ENCODE data around the gene NRXN3. TPM values are rescaled to one million over a fixed set of nuclear protein-coding genes. Genes with fewer than 3 reads are reported as not detected.

Gene NRXN3
- total RNA-seq, 1 experiment from 2014 or later, result not detected

GRCh38 chr14:78445275-78445674 lies 275.1 kb downstream of the NRXN3 start:
- CTCF ChIA-PET, result no interaction called here

GRCh38 chr14:78446807-78447206 lies 276.6 kb downstream of the NRXN3 start:
- Mint-ChIP-seq H3K4me1 (ENCODE audit: low read depth, unreplicated experiment) (no peaks in the 10 kb centered on the region), H3K4me3 (ENCODE audit: low read depth, unreplicated experiment) (no peak overlapping the region), H3K27me3 (ENCODE audit: unreplicated experiment) (peaks cover 29% of the 10 kb centered on the region), H3K9me3 (ENCODE audit: low read depth, unreplicated experiment) (no peaks in the 10 kb centered on the region), H3K36me3 (ENCODE audit: insufficient read depth, unreplicated experiment) (no peaks in the 10 kb centered on the region), H3K27ac (ENCODE audit: unreplicated experiment) (no peak overlapping the region)
- no peak for TF ChIP-seq CTCF (IDR thresholded peaks at IDR 0.05; ENCODE audit: unreplicated experiment)
- DNase-seq, result no peak
- intact Hi-C loops (cut with micrococcal nuclease; ENCODE audit: unreplicated experiment), result loop anchor here (2.0 to 5.0 kb wide), 2 partner anchors 120 to 150 kb away; no protein-coding TSS in a partner anchor
- CTCF ChIA-PET, result no interaction called here
- no TSS peak for BruUV-seq (replicated peaks)

More at GRCh38 chr14:78445275-78445674, 275.1 kb downstream of the NRXN3 start:
- no peak for TF ChIP-seq CTCF (IDR thresholded peaks at IDR 0.05; ENCODE audit: unreplicated experiment)
- intact Hi-C loops (cut with micrococcal nuclease; ENCODE audit: unreplicated experiment), result loop anchor here (5.0 kb wide), 1 partner anchor 122 kb away; no protein-coding TSS in a partner anchor
- no TSS peak for BruUV-seq (replicated peaks)
- Mint-ChIP-seq H3K27ac (ENCODE audit: unreplicated experiment) (no peak overlapping the region), H3K27me3 (ENCODE audit: unreplicated experiment) (peaks cover 42% of the 10 kb centered on the region), H3K36me3 (ENCODE audit: insufficient read depth, unreplicated experiment) (no peaks in the 10 kb centered on the region), H3K4me1 (ENCODE audit: low read depth, unreplicated experiment) (no peaks in the 10 kb centered on the region), H3K4me3 (ENCODE audit: low read depth, unreplicated experiment) (no peak overlapping the region), H3K9me3 (ENCODE audit: low read depth, unreplicated experiment) (no peaks in the 10 kb centered on the region)
- no peak for DNase-seq

GRCh38 chr14:78448164-78449094 lies 278.3 kb downstream of the NRXN3 start:
- peak; percentile 57 for TF ChIP-seq CTCF (IDR thresholded peaks at IDR 0.05; ENCODE audit: unreplicated experiment)
- Mint-ChIP-seq H3K4me1 (ENCODE audit: low read depth, unreplicated experiment) (no peaks in the 10 kb centered on the region), H3K9me3 (ENCODE audit: low read depth, unreplicated experiment) (no peaks in the 10 kb centered on the region), H3K27ac (ENCODE audit: unreplicated experiment) (no peak overlapping the region), H3K4me3 (ENCODE audit: low read depth, unreplicated experiment) (no peak overlapping the region), H3K36me3 (ENCODE audit: insufficient read depth, unreplicated experiment) (no peaks in the 10 kb centered on the region), H3K27me3 (ENCODE audit: unreplicated experiment) (peaks cover 25% of the 10 kb centered on the region)
- intact Hi-C loops (cut with micrococcal nuclease; ENCODE audit: unreplicated experiment), result loop anchor here (1.0 to 5.0 kb wide), 3 partner anchors 119 to 388 kb away; no protein-coding TSS in a partner anchor
- CTCF ChIA-PET, result interaction anchor here (0.6 to 1.0 kb wide), 2 partner anchors 118 to 916 kb away, joined by 3 to 4 read pairs; no protein-coding TSS in a partner anchor
- BruUV-seq (replicated peaks), result no TSS peak
- DNase-seq, result peak; percentile 68

- no TSS peak for BruUV-seq (replicated peaks)
- peaks cover 33% of the 10 kb centered on the region for H3K27me3 Mint-ChIP-seq (ENCODE audit: unreplicated experiment)
- H3K4me1 Mint-ChIP-seq (ENCODE audit: low read depth, unreplicated experiment), result no peaks in the 10 kb centered on the region
- DNase-seq, result no peak
- no peak overlapping the region for H3K27ac Mint-ChIP-seq (ENCODE audit: unreplicated experiment)
- H3K36me3 Mint-ChIP-seq (ENCODE audit: insufficient read depth, unreplicated experiment), result no peaks in the 10 kb centered on the region
- no peak for TF ChIP-seq CTCF (IDR thresholded peaks at IDR 0.05; ENCODE audit: unreplicated experiment)
- H3K9me3 Mint-ChIP-seq (ENCODE audit: low read depth, unreplicated experiment), result no peaks in the 10 kb centered on the region
- CTCF ChIA-PET, result no interaction called here
- intact Hi-C loops (cut with micrococcal nuclease; ENCODE audit: unreplicated experiment), result no loop called here
- H3K4me3 Mint-ChIP-seq (ENCODE audit: low read depth, unreplicated experiment), result no peak overlapping the region
Measured at GRCh38 chr14:78450669-78451318, 280.6 kb downstream of the NRXN3 start.
